ENCODE results near the gene PAQR6.

GRCh38 chr1:156247460-156248322, at the start of gene PAQR6:
- TF ChIP-seq CTCF (conservative IDR thresholded peaks at IDR 0.05; ENCODE audit: low read depth, low read length) (no peak), EZH2 (IDR thresholded peaks at IDR 0.05; ENCODE audit: low read length, unreplicated experiment) (no peak), EZH2phosphoT487 (IDR thresholded peaks at IDR 0.05; ENCODE audit: borderline replicate concordance, low read length) (no peak)

Measured in PC-3 (cell line).